PC-9 (cell line): Measurements from ENCODE around the gene LPIN3. TPM values are rescaled to one million over a fixed set of nuclear protein-coding genes. Genes with fewer than 3 reads are reported as not detected.

Experiments
- BruUV-seq: library from RNA; stranded (reverse); fragments of 400-500 nt; replicated peaks from 2 replicates; lab custom pipeline; 2021; lab: Mats Ljungman, UMichigan
- CTCF ChIA-PET: fragments of 300-600 bp; sonication (Branson Sonifier 250); formaldehyde crosslinking; loops from one replicate; lab custom pipeline; 2022; ENCODE audit warnings: antibody characterized with exemption; lab: Charles Lee
- POLR2A ChIA-PET: fragments of 300-600 bp; sonication (Branson Sonifier 250); formaldehyde crosslinking; loops from one replicate; lab custom pipeline; 2022; ENCODE audit warnings: antibody characterized with exemption; ENCODE audit not compliant: unreplicated experiment; lab: Charles Lee
- DNase-seq, 2 experiments: peaks; one replicate each; pipeline versions ENCODE4 v3.0.0 to v3.0.0-alpha.2; 2015 to 2022; ENCODE audit warnings: mixed read lengths in 1 of 2
- H2AFZ ChIP-seq: fragments of 200-600 bp; sonication (generic); 2 replicates; pipeline ENCODE4 v1.8.1; 2017; ENCODE audit warnings: antibody characterized with exemption
- H3F3A ChIP-seq: fragments of 200-600 bp; sonication (generic); 2 replicates; pipeline ENCODE4 v1.8.1; 2017; ENCODE audit warnings: antibody characterized with exemption, mild to moderate bottlenecking, low read depth; ENCODE audit not compliant: insufficient read depth
- H3K27ac ChIP-seq: fragments of 200-600 bp; sonication (generic); 2 replicates; pipeline ENCODE4 v1.6.1; 2016; ENCODE audit warnings: mixed run types
- H3K27me3 ChIP-seq: fragments of 200-600 bp; sonication (generic); 2 replicates; pipeline ENCODE4 v1.6.1; 2016; ENCODE audit warnings: low read depth, mixed run types; ENCODE audit not compliant: insufficient read depth
- H3K36me3 ChIP-seq: fragments of 200-600 bp; sonication (generic); 2 replicates; pipeline ENCODE4 v1.6.1; 2016; ENCODE audit warnings: low read depth, mixed run types
- H3K4me1 ChIP-seq: fragments of 200-600 bp; sonication (generic); replicated peaks from 2 replicates; pipeline ENCODE4 v1.6.1; 2016; ENCODE audit warnings: mixed run types; ENCODE audit not compliant: insufficient read depth
- H3K4me2 ChIP-seq: fragments of 200-600 bp; sonication (generic); 2 replicates; pipeline ENCODE4 v1.6.1; 2017; ENCODE audit warnings: mixed run types
- H3K4me3 ChIP-seq: fragments of 200-600 bp; sonication (generic); 2 replicates; pipeline ENCODE4 v1.6.1; 2016; ENCODE audit warnings: mixed run types
- H3K79me2 ChIP-seq: fragments of 200-600 bp; sonication (generic); 2 replicates; pipeline ENCODE4 v1.6.1; 2017; ENCODE audit warnings: low read depth, mixed run types
- H3K9me2 ChIP-seq: fragments of 200-600 bp; sonication (generic); 2 replicates; pipeline ENCODE4 v1.8.1; 2017; ENCODE audit warnings: mild to moderate bottlenecking; ENCODE audit not compliant: insufficient read depth
- H3K9me3 ChIP-seq: fragments of 200-600 bp; sonication (generic); 2 replicates; pipeline ENCODE4 v1.8.1; 2016; ENCODE audit warnings: low read depth; ENCODE audit not compliant: insufficient read depth
- H4K20me1 ChIP-seq: fragments of 200-600 bp; sonication (generic); 2 replicates; pipeline ENCODE4 v1.8.1; 2017; ENCODE audit not compliant: insufficient read depth
- CTCF ChIP-seq: fragments of 200-600 bp; sonication (generic); conservative IDR thresholded peaks from 2 replicates; pipeline ENCODE4 v1.6.1; 2017; ENCODE audit warnings: mixed run types, antibody characterized with exemption, mild to moderate bottlenecking, moderate library complexity
- EZH2 ChIP-seq: fragments of 200-600 bp; sonication (generic); IDR thresholded peaks from 2 replicates; pipeline ENCODE4 v1.8.0; 2017; ENCODE audit warnings: antibody characterized with exemption, low read depth
- intact Hi-C: fragments of 100-400 bp; cut with micrococcal nuclease; formaldehyde crosslinking; loops from one replicate; pipeline ENCODE4 v1.10.0; 2022; ENCODE audit not compliant: unreplicated experiment
- total RNA-seq: library from RNA; stranded (reverse); gene quantifications from 2 replicates; pipeline ENCODE4 v1.2.3, GENCODE V29; 2021

LPIN3 gene
- total RNA-seq, 1 experiment from 2014 or later, result 12.1 TPM

- no peaks in the 10 kb centered on the region for H3K79me2 ChIP-seq
- H3K27ac ChIP-seq, result no peak overlapping the region
- peaks cover under 1% of the 10 kb centered on the region; the same call in 1 of the 2 replicates for H3K27me3 ChIP-seq
- TF ChIP-seq CTCF, result no peak
- TF ChIP-seq EZH2, result no peak
- H4K20me1 ChIP-seq, result no peaks in the 10 kb centered on the region
- intact Hi-C loops, result no loop called here
- H3F3A ChIP-seq, result no peaks in the 10 kb centered on the region
- H3K4me3 ChIP-seq, result no peak overlapping the region
- no peaks in the 10 kb centered on the region for H3K9me2 ChIP-seq
- H3K4me1 ChIP-seq, result no peaks in the 10 kb centered on the region
- H3K9me3 ChIP-seq, result no peaks in the 10 kb centered on the region
- no peak for DNase-seq
- ChIA-PET CTCF (no interaction called here), POLR2A (no interaction called here)
- H3K4me2 ChIP-seq, result no peak overlapping the region
- H3K36me3 ChIP-seq, result no peaks in the 10 kb centered on the region
- H2AFZ ChIP-seq, result no peak overlapping the region
- no TSS peak for BruUV-seq
Observed at GRCh38 chr20:41365777-41366545, 25.3 kb downstream of the LPIN3 start.

- BruUV-seq, result no TSS peak
- ChIA-PET POLR2A (no interaction called here), CTCF (no interaction called here)
- Histone ChIP-seq H4K20me1 (no peaks in the 10 kb centered on the region), H3F3A (no peaks in the 10 kb centered on the region), H2AFZ (no peak within 1 kb of the TSS), H3K4me3 (no peak within 1 kb of the TSS), H3K4me2 (no peak within 1 kb of the TSS), H3K27ac (no peak within 1 kb of the TSS), H3K4me1 (no peaks in the 10 kb centered on the region), H3K36me3 (no peaks in the 10 kb centered on the region), H3K79me2 (no peaks in the 10 kb centered on the region), H3K9me2 (no peaks in the 10 kb centered on the region), H3K9me3 (no peaks in the 10 kb centered on the region), H3K27me3 (peaks cover 6% of the 10 kb centered on the region)
- intact Hi-C loops, result no loop called here
- no peak for TF ChIP-seq EZH2
- no peak for TF ChIP-seq CTCF
- no peak for DNase-seq
Observed at GRCh38 chr20:41366546-41367392, 26.1 kb downstream of the LPIN3 start, which contains the start of gene EMILIN3. TSS of gene EMILIN3 (minus strand) at chr20:41366818. CDS start at chr20:41366634, 184 bp downstream.

GRCh38 chr20:41367393-41367695 is 26.7 kb downstream of the LPIN3 start:
- H3K27me3 ChIP-seq, result peaks cover 6% of the 10 kb centered on the region
- intact Hi-C loops, result no loop called here

More at GRCh38 chr20:41367393-41367695, 26.7 kb downstream of the LPIN3 start:
- Histone ChIP-seq H3K9me2 (no peaks in the 10 kb centered on the region), H3F3A (no peaks in the 10 kb centered on the region), H3K27ac (no peak overlapping the region), H3K4me1 (no peaks in the 10 kb centered on the region), H3K9me3 (no peaks in the 10 kb centered on the region), H3K79me2 (no peaks in the 10 kb centered on the region), H4K20me1 (no peaks in the 10 kb centered on the region), H2AFZ (no peak overlapping the region), H3K4me2 (no peak overlapping the region), H3K4me3 (no peak overlapping the region), H3K36me3 (no peaks in the 10 kb centered on the region)
- DNase-seq, result no peak
- POLR2A ChIA-PET, result no interaction called here
- CTCF ChIA-PET, result no interaction called here
- BruUV-seq, result no TSS peak
- TF ChIP-seq EZH2 (no peak), CTCF (no peak)
